NCI-H510A (cell line): ENCODE results near the gene ACOXL.

ENCODE experiments used
- DNase-seq: peaks from one replicate; lab custom pipeline; 2025; lab: John Stamatoyannopoulos, UW

Gene ACOXL

DNA sequence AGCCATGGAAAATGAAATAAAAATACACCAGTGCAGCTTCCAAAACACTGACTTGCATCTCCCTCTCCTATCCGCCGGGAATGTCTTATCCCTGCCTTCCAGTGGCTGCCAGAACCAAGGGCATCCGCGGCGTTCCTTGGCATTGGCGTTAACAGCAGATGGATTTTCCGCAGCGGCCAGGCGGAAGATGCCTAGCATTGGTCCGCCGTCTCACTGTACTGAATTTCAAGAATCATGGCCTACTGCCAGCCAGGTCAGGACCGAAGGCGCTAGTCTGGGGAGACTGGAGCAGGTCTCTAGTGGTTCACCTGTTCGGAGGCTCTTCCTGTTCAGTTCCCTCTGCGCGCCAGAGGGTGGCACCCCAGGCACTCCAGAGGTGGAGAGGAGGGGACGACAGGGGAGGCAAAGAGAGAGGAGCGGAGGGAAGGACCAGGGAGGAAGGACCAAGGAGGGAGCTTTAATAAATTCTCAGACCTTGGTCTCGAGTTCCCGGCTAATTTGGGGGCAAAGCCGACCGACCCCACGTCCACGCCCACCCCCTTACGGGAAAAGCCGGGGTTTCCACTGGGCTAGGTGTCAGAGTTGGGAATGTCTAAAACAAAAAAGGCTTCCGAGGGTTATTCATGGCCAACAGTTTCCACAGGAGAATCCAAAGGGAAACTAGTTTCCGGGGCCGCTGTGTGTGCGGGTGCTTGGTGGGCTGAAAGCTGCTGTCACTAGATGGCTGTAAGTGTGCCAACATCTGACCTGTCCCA lies 384.6 kb downstream of the ACOXL start:
- peak; percentile 86 for DNase-seq

DNA sequence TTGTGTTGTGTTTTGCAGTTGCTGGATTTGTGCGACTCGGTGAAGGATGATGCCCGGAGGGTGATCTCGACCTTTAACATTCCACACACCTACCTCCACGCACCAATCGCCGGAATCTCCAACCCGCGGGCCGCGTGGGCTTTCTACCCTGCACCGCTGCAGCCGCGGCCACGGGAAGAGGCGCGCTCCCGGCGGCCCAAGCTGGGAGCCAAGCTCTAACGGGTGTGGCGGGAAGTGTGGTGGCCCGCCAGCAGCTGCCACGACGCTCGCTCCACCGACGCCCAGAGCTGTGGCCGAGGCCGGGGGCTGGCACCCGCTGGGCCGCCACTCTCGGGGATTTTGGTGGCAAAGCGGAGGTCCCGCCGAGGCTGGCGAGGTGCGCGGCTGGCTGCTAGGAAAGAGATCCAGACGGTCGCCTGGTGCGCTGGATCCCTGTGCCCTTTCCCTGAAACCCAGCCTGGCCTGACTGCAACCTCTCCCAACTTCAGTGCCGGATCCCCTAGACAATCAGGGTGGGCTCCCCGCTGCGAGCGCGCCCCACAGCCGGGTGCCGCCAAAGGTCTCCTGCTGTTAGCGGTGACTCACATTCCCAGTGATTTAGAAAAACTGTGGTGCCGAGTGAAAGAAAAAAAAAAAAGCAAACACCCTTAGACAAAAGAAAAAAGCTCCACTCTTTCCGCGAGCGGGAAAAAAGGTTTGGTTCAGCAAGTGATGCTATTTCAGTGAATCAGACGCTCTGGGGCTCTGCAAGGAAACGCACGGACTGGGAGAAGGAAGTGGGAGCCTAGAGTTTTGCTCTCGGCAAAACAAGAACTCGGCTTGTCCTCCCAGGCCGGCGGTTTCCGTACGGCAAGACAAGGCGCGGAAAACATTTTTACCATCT lies 385.5 kb downstream of the ACOXL start:
- DNase-seq, result no peak

DNA sequence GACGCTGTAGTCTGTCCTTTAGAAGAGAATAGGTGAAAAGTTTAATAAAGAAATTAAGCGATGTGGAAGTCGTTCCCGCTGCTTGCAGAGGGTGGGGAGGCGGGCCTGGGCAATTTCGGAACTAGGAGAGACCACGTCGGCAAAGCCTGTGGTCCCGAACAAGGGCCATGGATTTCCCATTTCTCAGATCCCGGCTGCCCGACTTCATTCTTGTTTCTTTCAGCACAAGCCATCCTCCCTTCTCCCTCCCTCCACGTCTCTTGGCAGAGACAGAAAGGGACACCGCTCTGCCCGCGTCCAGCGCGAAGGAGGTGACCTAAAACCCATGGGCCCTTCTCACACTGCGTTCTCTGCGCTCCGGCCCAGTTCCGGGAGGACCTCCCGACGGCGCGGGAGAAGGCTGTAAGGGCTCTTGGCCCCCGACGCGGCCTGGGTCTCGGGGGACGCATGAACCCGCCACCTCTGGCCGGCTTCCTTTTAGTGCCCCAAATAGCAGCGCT lies 386.2 kb downstream of the ACOXL start:
- no peak for DNase-seq

DNA sequence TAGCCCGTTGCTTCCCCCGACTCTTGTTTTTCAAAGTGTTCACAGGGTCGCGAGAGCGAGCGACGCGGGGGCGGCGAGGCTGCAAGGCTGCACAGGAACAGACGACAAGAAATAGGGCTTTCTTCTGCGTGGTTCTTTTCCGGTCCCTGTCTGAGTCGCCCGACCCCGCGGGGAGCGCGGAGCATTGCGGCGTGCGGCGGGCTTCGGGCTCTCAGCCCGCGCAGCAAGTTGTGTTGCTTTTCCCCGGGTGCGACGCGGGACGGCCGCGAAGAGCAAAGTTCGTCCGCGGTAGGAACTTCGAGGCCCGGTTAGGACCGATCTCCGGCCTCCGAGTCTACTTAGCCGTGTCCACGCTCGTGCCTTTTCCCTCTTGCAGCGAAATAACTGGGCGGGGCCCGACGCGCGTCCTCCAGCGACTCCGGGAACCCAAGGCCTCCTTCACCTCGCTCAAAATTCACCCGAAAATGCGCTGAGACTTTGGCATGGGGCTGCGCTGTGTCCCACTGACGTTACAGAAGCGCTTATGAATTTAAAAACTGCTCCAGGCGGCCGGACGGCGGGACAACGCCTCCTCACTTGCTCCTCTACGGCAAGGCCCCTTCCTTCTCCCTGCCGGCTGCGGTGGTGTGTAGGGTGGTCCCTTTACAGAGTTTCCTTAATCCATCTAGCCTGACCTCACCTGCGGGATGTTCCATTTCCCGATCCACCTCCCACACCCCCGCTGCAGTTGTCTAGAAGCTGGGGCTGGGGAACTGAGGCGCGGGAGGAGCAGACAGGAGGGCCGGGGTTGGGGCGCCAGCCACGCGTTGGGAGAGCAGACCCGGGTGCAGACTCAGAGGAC lies 386.8 kb downstream of the ACOXL start:
- DNase-seq, result no peak

DNA sequence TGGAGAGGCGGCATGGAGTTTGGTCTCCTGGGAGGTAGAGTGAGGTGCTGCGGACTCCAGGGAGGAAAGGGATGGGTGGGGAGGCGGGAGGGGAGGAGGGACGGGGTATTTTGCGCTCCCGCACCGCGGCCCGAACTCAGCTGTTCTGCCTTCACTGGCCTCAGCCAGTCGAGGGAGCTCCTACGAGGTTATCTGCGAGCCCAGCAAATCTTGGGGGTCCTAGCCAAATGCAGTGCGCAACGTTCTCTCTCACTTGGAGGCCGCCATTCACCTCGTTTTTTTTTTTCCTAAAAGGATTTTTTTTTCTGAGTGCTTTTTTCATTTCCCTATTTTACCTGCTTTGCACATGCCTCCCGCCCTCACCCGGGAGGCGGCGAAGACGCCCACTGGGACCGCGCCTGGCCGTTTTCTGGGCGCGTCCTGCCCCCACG lies 387.5 kb downstream of the ACOXL start:
- no peak for DNase-seq

DNA sequence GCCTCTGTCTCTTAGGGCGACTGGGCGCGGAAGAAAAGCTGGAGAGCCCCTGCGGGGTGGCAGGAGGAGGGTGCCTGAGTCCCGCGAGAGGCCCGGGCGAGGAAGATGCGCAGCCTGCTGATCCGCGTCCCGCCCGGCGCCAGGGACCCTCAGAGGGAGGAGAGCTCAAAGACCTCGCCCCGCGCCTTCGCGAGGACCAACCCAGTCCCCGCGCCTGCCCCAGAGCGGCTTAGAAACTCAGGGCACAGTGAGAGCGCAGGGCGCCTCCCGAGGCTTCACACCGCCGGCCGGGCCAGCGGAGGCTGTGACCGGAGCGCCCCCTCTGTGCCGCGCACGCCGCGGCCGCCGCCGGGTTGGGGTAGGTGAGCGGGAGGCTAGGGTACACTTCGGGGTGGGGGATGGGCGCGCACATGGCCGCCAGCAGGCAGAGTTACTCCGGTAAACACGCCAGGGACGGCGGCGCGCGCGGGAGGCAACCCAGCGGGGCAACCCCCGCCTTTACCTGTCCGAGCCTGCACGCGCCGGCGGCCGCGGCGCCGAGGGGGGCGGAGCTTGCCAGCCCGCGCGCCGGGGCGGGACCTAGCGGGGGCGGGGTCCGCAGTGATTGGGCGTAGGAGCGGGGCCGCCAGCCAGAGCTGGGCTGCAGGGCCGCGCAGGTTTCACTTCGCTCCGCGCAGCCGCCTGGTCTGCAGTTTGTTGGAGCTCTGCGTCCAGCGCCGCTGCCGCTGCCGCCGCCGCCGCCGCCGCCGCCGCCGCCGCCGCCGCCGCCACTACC lies 388.1 kb downstream of the ACOXL start, which contains the start of gene BCL2L11:
TSS of gene BCL2L11 (plus strand) at position 662 of the 775 bp plus-strand sequence. CDS start 2,832 bp downstream, outside the sequence.
- peak; percentile 91 for DNase-seq

DNA sequence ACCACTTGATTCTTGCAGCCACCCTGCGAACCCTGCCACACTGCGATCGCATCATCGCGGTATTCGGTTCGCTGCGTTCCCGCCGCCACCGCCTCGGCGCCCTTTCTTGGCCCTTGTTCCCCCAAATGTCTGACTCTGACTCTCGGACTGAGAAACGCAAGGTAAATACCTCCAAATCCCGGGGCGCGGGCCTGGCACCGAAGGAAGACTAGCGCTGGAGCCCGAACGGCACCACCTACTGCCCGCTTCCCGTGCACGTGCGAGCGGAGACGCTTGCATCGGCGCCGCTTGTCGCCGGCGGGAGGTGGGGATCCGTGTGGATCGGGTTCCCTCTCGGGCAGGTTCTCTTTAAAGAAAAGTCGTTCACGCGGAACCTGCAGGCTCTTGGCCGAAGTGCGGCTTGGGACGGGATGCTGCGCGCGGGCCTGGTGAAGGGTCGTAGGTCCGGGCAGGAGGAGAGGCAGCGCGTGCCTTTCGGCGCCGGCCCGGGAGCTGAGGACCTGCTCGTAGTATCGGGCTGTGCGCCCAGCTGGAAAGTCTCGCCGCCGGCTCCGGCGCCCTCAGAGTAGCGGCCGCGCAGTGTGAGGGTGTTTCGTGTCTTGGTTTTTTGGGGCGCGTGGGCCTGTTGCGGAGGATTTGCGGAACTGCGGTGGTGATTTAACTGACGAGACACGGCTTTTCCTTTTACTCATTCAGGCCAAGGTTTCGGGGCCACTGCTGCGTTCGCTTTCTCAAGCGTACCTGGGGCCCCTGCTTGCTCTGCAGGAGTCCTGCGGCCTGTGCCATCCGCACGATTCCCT lies 388.9 kb downstream of the ACOXL start:
- DNase-seq, result peak; percentile 75

DNA sequence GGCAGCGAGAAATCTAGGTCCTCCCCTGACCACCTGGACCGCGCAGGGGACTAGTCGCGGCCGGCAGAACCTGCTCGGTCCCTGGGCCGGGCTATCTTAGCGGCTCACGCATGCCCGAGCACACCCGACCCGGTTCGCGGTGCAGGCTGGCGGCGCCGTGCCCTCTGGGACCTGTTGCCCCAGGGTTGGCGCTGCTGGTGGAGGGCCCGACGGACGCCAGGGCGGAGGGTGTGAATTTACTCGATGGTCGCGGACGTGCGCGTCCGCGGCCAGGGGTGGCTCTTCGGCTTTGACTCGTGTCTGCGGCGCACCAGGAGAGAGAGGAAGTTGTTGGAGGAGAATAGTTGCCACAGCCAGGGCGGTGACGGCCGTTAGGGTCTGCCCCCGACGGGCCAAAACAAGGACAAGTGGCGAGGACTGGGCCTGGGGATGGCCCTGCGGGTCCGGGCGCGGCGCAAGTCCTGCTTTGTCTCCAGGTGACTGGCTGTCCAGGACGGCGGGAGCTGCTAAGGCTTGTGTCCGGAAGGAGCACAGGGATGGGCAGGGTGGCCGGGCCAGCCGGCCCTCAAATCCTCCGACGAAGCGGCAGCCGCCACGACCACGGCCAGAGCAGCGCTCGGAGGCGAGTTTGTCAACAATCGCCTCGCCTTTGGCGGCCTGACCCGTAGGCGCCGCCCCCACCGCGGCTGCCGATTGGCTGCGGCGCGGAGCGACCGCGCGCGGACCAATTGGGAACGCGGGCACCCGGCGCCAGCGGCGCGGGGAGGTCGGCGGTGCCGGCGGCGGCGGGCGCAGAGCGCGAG lies 389.7 kb downstream of the ACOXL start:
- peak; percentile 91 for DNase-seq

DNA sequence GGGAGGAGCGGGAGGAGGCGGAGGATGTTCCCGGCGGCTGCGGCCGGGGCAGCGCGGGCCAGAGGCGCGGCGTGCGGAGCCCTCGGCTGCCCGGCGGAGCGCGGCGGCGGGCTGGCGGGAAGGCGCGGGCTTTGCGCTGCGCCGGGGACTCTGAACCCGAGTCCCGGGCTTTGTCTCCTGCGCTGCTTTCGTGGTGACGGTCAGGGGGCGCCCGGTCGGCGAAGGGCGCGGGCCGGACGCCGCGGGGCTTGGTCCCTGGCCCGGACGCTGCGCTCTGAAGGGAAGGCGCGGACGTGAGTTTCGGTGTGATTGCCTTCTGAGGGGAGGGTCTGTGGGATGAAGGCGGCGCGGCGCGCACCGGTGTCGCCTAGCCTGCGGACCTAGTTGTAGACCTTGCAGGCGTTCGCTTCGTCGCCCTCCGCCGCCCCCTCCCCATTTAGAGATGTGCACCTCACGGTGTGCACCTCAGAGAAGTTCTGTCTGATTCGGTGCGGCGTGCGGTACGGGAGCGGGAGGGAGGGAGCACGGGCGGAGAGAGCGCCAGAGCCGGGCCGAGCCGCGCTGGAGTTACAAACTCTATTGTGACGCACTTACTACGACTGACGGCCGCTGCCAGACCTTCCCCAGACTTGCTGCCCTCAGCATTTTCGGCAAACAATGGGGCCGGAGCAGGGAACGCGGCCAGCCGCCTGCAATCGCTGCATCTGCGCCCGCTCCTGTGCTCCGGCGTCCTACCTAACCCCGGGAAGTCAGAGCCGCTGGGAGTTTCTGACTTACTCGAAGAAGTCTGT lies 390.5 kb downstream of the ACOXL start:
- peak; percentile 61 for DNase-seq

DNA sequence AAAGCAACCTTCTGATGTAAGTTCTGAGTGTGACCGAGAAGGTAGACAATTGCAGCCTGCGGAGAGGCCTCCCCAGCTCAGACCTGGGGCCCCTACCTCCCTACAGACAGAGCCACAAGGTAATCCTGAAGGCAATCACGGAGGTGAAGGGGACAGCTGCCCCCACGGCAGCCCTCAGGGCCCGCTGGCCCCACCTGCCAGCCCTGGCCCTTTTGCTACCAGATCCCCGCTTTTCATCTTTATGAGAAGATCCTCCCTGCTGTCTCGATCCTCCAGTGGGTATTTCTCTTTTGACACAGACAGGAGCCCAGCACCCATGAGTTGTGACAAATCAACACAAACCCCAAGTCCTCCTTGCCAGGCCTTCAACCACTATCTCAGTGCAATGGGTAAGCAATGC lies 391.4 kb downstream of the ACOXL start:
- no peak for DNase-seq

DNA sequence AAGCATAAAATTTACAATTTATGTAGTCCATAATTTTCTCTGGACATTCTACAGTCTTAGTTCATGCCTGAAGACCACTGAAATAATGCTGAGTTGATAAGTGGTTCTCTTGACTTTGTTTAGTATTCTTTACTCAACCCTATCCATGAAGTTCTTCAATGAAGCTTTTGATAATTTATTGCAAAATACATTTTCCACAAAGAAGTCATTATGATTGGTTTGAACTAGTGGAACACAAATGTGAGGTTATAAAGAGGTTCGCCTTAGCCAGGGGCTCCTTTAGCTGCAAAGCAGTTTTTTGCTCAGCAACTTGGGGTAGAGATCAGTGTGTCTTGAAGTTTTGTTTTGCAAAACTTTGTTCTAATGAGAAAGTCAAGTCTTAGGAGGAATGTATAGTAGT lies 394.2 kb downstream of the ACOXL start:
- no peak for DNase-seq

DNA sequence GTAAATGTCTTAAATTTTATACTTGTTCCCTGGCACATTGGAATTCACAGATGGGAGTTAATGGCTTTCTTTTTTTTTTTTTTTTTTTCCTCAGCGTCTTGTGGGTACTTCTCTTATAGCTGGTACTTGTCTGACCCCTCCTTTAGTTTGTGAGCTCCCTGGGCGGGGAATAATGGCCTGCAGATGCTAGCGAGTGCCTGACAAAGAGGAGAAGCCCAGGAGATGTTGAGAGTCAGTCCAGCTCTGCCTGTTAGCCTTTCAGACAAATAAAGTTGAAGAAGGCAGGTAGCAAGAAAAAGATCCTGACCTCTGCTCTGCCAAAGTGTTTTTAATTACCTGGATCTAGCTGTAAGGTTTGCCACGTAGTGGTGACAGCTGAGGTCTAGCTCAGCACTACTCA lies 395.0 kb downstream of the ACOXL start:
- no peak for DNase-seq

DNA sequence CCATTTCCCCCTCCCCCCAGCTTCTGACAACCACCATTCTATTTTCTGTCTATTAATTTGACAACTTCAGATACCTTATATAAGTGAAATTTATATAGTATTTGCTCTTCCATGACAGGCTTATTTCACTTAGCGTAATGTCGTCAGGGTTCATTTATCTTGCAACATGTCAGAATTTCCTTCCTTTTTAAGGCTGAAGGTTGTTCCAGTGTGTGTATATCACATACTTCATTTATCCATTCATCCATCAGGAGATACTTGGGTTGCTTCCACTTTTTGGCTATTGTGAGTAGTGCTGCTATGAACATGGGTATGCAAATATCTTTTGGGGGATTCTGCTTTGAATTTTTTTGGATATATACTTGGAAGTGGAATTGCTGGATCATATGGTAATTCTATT lies 395.7 kb downstream of the ACOXL start:
- no peak for DNase-seq

DNA sequence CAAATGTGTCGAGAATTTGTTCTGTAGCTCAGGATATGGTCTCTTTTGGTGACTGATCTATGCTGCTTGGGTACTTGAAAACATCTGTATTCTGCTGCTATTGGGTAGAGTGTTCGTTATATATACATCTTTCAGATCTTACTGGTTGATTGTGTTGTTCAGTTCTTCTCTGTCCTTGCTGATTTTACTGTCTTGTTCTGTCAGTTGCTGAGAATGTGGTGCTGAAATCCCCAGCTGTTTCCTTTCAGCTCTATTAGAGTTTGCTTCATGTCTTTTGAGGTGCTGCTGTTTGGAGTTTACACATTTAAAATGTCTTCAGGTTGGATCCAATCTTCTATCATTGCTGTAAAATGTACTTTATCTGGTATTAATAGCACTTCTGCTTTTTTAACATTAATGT lies 401.2 kb downstream of the ACOXL start:
- DNase-seq, result no peak

DNA sequence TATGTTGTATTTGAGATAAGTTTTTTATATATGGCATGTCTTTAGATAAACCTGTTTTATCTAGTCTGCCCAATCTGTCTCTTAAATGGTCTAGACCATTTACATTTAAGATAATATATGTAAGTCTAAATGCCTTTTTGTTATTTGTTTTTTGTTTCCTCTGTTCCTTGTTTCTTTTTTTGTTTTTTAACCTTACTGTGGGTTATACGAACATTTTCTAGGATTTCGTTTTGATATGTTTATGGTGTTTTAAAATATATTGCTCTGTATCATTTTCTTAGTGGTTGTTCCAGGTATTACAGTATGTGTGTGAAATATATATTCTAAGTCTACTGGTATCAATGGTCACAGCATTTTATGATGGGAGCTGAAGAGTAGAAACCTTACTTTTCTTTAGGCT lies 401.7 kb downstream of the ACOXL start:
- no peak for DNase-seq

DNA sequence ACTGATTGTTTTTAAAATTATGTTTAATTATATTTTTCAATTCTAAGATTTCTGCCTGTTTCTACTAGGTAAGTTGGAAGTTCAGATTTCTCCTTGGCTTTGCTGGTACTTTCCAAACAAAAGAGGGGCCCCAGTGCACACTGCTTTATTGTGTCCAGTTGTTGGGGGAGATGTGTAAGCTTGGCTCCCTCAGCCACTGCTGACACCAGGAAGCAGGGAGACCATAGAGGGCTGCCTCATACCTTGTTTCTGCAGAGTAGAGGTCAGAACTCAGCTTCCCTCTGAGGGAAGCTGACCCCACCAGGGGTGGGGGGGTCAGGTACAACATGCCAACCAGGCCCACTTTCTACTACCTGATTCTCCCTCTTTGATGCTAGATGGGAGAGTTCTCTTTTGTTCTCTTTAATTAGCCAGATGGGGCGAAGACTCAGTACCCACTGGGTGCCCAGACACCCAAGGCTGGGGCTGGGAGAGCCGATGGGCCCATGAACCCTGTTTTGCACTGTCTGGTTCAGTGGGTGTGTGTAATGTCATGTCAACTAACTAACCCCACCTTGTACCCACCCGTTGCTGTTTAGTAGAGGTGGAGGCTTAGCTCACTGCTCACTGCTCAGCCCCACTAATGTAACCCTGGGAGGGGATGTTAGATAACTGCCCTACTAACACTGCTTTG lies 403.0 kb downstream of the ACOXL start:
- no peak for DNase-seq

DNA sequence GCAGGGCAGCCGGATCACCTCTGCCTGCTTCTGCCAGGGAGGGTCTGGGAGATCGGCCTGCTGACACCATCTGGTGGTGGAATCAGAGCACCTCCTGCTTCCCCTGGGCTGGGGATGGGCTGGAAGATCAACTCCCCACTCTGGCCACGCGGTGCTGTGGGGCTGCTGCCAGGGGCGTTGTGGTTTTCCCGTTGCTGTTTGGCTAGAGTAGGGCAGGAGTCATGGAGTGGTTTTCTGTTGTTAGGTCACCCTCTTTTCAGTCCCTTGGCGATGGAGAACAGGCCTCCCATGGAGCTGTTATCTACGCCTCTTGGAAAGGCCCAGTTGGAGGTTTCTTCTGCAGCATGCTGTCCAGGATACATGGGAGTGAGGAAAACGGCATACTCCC lies 403.5 kb downstream of the ACOXL start:
- no peak for DNase-seq

DNA sequence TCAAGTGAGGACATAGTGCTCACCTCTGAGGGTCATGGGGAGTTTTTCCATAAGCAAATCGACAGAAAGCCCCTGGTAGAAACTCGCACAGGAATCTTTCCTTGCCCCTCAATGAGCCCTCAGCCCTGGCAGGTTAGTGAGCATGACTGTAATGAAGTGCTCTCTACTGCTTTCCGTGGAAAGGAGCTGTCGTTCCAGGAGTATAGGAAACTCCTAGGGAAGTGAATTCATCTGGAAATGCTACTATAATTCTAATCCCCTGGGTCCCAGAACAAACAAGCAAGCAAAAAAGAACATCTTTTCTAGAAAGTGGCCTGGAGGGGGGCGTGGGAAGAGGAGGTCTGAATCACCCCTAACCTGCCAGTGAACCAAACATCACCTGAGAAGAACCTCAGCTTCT lies 406.5 kb downstream of the ACOXL start:
- DNase-seq, result no peak
